Activated CD4-positive, alpha-beta T cell treated with anti-CD3 and anti-CD28 coated beads, Interleukin-10, Interleukin-2, amounts not matched to agents 100 ng/mL and 50 ng/mL, durations not matched to agents 16 hours and 8 hours (primary cell): ENCODE results near the gene GOLGA8J.
A peak's percentile ranks its signal among the peaks of the same experiment; 100 is the strongest.
"Not testable (repeated sequence)": the region's sequence is repeated elsewhere in the genome, so short reads cannot be mapped to it uniquely, and the experiment has no call there.

Experiments used
- DNase-seq: peaks from one replicate; pipeline ENCODE4 v3.0.0-alpha.2; 2020

GOLGA8J gene

GRCh38 chr15:30097827-30098226 lies 15.1 kb downstream of the GOLGA8J start:
- not testable (repeated sequence) for DNase-seq

GRCh38 chr15:30102890-30103289 lies 20.1 kb downstream of the GOLGA8J start:
- DNase-seq: not testable (repeated sequence)

- DNase-seq: not testable (repeated sequence)
Observed at GRCh38 chr15:30103941-30104507, 21.3 kb downstream of the GOLGA8J start.

GRCh38 chr15:30110591-30110990 lies 27.8 kb downstream of the GOLGA8J start:
- not testable (repeated sequence) for DNase-seq

GRCh38 chr15:30130066-30130465 lies 47.3 kb downstream of the GOLGA8J start:
- peak; percentile 1 for DNase-seq

GRCh38 chr15:30134751-30135150 lies 52.0 kb downstream of the GOLGA8J start, which contains the start of gene GOLGA8T:
GOLGA8T (plus strand) TSS chr15:30135051; CDS start chr15:30135149, 98 bp downstream.
- DNase-seq: not testable (repeated sequence)
